HepG2 (cell line): ENCODE data around the gene NOXO1. TPM values are rescaled to one million over a fixed set of nuclear protein-coding genes. Genes with fewer than 3 reads are reported as not detected.
A peak's percentile ranks its signal among the peaks of the same experiment; 100 is the strongest.

ENCODE experiments used
- BRF2 ChIP-seq: sonication (generic); formaldehyde crosslinking; IDR thresholded peaks from 2 replicates; pipeline ENCODE4 v1.8.1; 2022; ENCODE audit warnings: mild to moderate bottlenecking, missing genetic modification reagents
- CHCHD3 ChIP-seq: sonication (generic); formaldehyde crosslinking; IDR thresholded peaks from 2 replicates; pipeline ENCODE4 v1.8.0; 2022; ENCODE audit warnings: mild to moderate bottlenecking, missing genetic modification reagents, moderate library complexity
- HDAC2 ChIP-seq: sonication (generic); formaldehyde crosslinking; IDR thresholded peaks from 2 replicates; pipeline ENCODE4 v1.4.0; 2020; ENCODE audit warnings: missing genetic modification reagents
- HOXA7 ChIP-seq: sonication (generic); formaldehyde crosslinking; IDR thresholded peaks from 2 replicates; pipeline ENCODE4 v1.8.1; 2022; ENCODE audit warnings: mild to moderate bottlenecking, missing genetic modification reagents, moderate library complexity
- KDM2A ChIP-seq: sonication (generic); formaldehyde crosslinking; IDR thresholded peaks from 2 replicates; pipeline ENCODE4 v1.4.0; 2020; ENCODE audit warnings: low read depth, missing genetic modification reagents, borderline replicate concordance
- PHF21A ChIP-seq: sonication (generic); formaldehyde crosslinking; IDR thresholded peaks from 2 replicates; pipeline ENCODE4 v1.5.0; 2020; ENCODE audit warnings: mild to moderate bottlenecking, missing genetic modification reagents
- RFX3 ChIP-seq: IDR thresholded peaks from 2 replicates; pipeline ENCODE4 v1.6.1; 2016; ENCODE audit warnings: missing biosample characterization, missing genetic modification reagents
- TFE3 ChIP-seq: IDR thresholded peaks from 2 replicates; pipeline ENCODE4 v1.6.1; 2016
- THYN1 ChIP-seq: sonication (generic); formaldehyde crosslinking; IDR thresholded peaks from 2 replicates; pipeline ENCODE4 v1.8.1; 2023; ENCODE audit warnings: low read depth, mild to moderate bottlenecking, moderate library complexity, missing genetic modification reagents, borderline replicate concordance
- TSC22D2 ChIP-seq: sonication (generic); formaldehyde crosslinking; IDR thresholded peaks from 2 replicates; pipeline ENCODE4 v1.5.1; 2020; ENCODE audit warnings: missing genetic modification reagents, mild to moderate bottlenecking, borderline replicate concordance
- ZBTB39 ChIP-seq: sonication (generic); formaldehyde crosslinking; IDR thresholded peaks from 2 replicates; pipeline ENCODE4 v1.5.0; 2020; ENCODE audit warnings: missing genetic modification reagents
- ZNF274 ChIP-seq: sonication (generic); formaldehyde crosslinking; IDR thresholded peaks from 2 replicates; pipeline ENCODE4 v1.5.1; 2020; ENCODE audit warnings: mild to moderate bottlenecking, missing genetic modification reagents
- polyA plus RNA-seq, 8 experiments: library from polyadenylated mRNA; depleted of rRNA in 3 of 8; stranded (reverse) in 7 of 8; unstranded in 1 of 8; fragments of >200 nt; fragmentation: Illumina TruSeq in 4 of 8; extraction: Trizol in 4 of 8; gene quantifications; 2 replicates each; pipeline versions ENCODE4 v1.2.1 to v1.2.3, GENCODE V29; 2011 to 2016; ENCODE audit warnings: low read depth in 4 of 8, missing spikeins in 1 of 8, mixed read lengths in 1 of 8; ENCODE audit not compliant: insufficient read depth in 1 of 8
- total RNA-seq, 5 experiments: library from RNA; depleted of rRNA; stranded (reverse); fragments of >200 nt; fragmentation: Illumina TruSeq; extraction: Trizol; gene quantifications; 2 replicates each; pipeline ENCODE4 v1.2.3, GENCODE V29; 2016; ENCODE audit warnings: low read depth in 1 of 5
- TF ChIP-seq, protein P1 (sequence below): sonication (generic); formaldehyde crosslinking; IDR thresholded peaks from 2 replicates; pipeline ENCODE4 v1.5.0; 2020; ENCODE audit warnings: mild to moderate bottlenecking, missing genetic modification reagents, borderline replicate concordance

The NOXO1 gene
- total and polyA plus RNA-seq, 2 of the 13 experiments (the other 11 are each of a cell fraction or from before 2014, with no cell fraction given) = 0.69 to 1.4 TPM

DNA sequence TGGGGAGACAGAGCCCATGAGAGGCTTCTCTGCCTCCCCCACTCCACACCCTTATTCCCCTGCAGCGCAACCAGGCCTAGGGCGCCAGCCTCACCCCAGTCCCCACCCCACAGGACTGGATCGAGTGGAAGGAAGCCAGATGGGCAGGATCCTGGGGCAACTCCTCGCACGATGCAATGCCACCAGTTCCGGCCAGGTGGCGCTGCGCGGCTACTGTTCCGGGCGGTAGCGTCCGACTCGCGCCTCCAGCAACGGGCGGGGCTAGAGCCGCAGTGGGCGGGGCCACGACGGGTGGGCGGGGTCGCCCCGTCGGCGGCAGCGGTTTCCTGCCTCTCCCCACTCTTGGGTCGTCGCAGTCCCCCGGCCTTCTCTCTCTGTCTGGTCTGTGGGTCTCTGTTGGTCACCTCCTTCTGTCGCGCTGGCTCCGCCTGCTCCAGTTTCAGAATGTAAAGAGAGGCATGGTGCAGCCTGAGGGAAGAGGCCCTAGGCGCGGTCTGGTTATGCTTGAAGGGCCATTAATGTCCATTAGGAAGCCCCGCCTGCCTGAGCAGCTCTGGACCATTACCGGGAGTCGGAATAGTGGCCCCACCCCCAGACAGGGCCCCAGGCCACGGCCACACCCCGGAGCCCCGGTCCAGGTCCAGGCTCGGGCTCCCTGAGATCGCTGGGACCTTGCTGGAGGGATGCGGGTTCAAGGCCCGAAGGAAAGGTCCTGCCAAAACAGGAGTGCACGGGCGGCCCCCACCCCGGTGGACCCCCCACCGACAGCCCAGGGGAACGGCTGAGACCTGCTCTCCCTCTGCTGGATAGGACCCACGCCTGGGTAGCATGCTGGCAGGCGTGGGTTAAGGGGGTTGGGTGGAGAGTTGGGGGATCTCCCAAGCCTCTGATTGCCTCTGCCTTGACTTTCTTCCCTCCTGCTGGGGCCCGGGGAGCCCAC lies 42.1 kb upstream of the NOXO1 start (continued):
- TF ChIP-seq KDM2A = peak; percentile 66; the same call in 1 of the 2 replicates
- 0 out of 2 replicates have a peak, but pooled peaks have one; percentile 19 for TF ChIP-seq THYN1
- no peak; the same call in 1 of the 2 replicates for TF ChIP-seq PHF21A (CRISPR knock-in tag)
- 0 out of 2 replicates have a peak, but pooled peaks have one; percentile 14 for TF ChIP-seq BRF2 (CRISPR knock-in tag)
- TF ChIP-seq TSC22D2 (CRISPR knock-in tag) = no peak
- TF ChIP-seq ZBTB39 (CRISPR knock-in tag) = 0 out of 2 replicates have a peak, but pooled peaks have one; percentile 39
- peak; percentile 76 for TF ChIP-seq HDAC2 (CRISPR knock-in tag)
- TF ChIP-seq CHCHD3 = no peak
- TF ChIP-seq, protein P1, sequence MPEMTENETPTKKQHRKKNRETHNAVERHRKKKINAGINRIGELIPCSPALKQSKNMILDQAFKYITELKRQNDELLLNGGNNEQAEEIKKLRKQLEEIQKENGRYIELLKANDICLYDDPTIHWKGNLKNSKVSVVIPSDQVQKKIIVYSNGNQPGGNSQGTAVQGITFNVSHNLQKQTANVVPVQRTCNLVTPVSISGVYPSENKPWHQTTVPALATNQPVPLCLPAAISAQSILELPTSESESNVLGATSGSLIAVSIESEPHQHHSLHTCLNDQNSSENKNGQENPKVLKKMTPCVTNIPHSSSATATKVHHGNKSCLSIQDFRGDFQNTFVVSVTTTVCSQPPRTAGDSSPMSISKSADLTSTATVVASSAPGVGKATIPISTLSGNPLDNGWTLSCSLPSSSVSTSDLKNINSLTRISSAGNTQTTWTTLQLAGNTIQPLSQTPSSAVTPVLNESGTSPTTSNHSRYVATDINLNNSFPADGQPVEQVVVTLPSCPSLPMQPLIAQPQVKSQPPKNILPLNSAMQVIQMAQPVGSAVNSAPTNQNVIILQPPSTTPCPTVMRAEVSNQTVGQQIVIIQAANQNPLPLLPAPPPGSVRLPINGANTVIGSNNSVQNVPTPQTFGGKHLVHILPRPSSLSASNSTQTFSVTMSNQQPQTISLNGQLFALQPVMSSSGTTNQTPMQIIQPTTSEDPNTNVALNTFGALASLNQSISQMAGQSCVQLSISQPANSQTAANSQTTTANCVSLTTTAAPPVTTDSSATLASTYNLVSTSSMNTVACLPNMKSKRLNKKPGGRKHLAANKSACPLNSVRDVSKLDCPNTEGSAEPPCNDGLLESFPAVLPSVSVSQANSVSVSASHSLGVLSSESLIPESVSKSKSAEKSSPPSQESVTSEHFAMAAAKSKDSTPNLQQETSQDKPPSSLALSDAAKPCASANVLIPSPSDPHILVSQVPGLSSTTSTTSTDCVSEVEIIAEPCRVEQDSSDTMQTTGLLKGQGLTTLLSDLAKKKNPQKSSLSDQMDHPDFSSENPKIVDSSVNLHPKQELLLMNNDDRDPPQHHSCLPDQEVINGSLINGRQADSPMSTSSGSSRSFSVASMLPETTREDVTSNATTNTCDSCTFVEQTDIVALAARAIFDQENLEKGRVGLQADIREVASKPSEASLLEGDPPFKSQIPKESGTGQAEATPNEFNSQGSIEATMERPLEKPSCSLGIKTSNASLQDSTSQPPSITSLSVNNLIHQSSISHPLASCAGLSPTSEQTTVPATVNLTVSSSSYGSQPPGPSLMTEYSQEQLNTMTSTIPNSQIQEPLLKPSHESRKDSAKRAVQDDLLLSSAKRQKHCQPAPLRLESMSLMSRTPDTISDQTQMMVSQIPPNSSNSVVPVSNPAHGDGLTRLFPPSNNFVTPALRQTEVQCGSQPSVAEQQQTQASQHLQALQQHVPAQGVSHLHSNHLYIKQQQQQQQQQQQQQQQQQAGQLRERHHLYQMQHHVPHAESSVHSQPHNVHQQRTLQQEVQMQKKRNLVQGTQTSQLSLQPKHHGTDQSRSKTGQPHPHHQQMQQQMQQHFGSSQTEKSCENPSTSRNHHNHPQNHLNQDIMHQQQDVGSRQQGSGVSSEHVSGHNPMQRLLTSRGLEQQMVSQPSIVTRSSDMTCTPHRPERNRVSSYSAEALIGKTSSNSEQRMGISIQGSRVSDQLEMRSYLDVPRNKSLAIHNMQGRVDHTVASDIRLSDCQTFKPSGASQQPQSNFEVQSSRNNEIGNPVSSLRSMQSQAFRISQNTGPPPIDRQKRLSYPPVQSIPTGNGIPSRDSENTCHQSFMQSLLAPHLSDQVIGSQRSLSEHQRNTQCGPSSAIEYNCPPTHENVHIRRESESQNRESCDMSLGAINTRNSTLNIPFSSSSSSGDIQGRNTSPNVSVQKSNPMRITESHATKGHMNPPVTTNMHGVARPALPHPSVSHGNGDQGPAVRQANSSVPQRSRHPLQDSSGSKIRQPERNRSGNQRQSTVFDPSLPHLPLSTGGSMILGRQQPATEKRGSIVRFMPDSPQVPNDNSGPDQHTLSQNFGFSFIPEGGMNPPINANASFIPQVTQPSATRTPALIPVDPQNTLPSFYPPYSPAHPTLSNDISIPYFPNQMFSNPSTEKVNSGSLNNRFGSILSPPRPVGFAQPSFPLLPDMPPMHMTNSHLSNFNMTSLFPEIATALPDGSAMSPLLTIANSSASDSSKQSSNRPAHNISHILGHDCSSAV (CRISPR knock-in tag) = no peak
- TF ChIP-seq TFE3 = no peak
- TF ChIP-seq RFX3 = no peak
- 0 out of 2 replicates have a peak, but pooled peaks have one; percentile 33 for TF ChIP-seq ZNF274 (CRISPR knock-in tag)
- TF ChIP-seq HOXA7 (CRISPR knock-in tag) = no peak
